ENCODE results near the gene CYP2S1. TPM values are rescaled to one million over a fixed set of nuclear protein-coding genes. Genes with fewer than 3 reads are reported as not detected.

CYP2S1 gene
- total RNA-seq, 2 experiments from 2014 or later: not detected

DNA sequence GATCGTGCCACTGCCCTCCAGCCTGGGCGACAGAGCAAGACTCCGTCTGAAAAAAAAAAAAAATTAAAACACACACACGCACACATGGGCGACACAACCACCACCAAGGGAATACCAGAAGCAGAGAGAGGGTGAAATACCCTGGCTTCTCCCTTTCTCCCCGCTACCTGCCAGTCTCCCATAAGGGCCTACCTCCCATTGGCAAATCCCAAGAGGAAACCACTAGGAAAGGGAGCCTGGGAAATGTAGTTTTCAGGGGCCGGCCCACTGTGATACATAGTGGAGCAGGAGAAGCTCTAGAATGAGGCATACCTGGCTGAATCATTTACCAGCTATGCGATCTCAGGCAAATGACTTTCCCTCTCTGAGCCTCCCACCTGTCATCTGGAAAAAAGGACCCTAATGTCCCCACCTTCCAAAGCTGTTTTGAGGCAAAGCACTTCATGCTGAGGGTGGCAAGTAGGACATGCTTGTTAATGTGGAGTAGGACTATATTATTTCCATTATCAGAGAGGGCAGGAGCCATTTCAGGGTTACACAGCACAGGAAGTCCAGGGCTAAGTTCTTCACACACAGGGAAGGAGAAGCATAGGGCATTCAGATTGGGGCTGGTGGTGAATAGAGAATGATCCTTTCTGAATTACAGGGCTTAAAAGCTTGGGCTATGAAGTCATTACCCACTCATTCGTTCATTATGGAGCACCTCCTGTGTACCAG, 56.8 kb downstream of the CYP2S1 start:
- no TSS peak for BruUV-seq (replicated peaks)
- no peaks in the 10 kb centered on the region for H3K9me2 ChIP-seq (ENCODE audit: insufficient read depth, low read length)
- no peak for TF ChIP-seq EZH2phosphoT487 (IDR thresholded peaks at IDR 0.05; ENCODE audit: borderline replicate concordance, low read depth, low read length)
- TF ChIP-seq, protein P1, sequence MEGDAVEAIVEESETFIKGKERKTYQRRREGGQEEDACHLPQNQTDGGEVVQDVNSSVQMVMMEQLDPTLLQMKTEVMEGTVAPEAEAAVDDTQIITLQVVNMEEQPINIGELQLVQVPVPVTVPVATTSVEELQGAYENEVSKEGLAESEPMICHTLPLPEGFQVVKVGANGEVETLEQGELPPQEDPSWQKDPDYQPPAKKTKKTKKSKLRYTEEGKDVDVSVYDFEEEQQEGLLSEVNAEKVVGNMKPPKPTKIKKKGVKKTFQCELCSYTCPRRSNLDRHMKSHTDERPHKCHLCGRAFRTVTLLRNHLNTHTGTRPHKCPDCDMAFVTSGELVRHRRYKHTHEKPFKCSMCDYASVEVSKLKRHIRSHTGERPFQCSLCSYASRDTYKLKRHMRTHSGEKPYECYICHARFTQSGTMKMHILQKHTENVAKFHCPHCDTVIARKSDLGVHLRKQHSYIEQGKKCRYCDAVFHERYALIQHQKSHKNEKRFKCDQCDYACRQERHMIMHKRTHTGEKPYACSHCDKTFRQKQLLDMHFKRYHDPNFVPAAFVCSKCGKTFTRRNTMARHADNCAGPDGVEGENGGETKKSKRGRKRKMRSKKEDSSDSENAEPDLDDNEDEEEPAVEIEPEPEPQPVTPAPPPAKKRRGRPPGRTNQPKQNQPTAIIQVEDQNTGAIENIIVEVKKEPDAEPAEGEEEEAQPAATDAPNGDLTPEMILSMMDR (conservative IDR thresholded peaks at IDR 0.05; ENCODE audit: low read length): no peak
- no peak for DNase-seq (ENCODE audit: low spot score)
- H2AFZ ChIP-seq (ENCODE audit: low read length): no peak overlapping the region
- no peaks in the 10 kb centered on the region for H3K9me3 ChIP-seq (ENCODE audit: low read length)
- H3K4me3 ChIP-seq (ENCODE audit: low read depth, low read length, poor library complexity, severe bottlenecking): no peak overlapping the region
- no peaks in the 10 kb centered on the region for H3K36me3 ChIP-seq (ENCODE audit: insufficient read depth, low read length)
- H3K79me2 ChIP-seq (ENCODE audit: insufficient read depth, low read depth, low read length): no peaks in the 10 kb centered on the region
- ChIA-PET POLR2A (no interaction called here), CTCF (ENCODE audit: unreplicated experiment) (no interaction called here)
- H4K20me1 ChIP-seq (ENCODE audit: insufficient read depth, low read length): no peaks in the 10 kb centered on the region
- H3K4me1 ChIP-seq (ENCODE audit: insufficient read depth, low read length, poor library complexity, severe bottlenecking): no peaks in the 10 kb centered on the region
- intact Hi-C loops (cut with micrococcal nuclease; ENCODE audit: unreplicated experiment): no loop called here
- H3K4me2 ChIP-seq (ENCODE audit: low read length): no peak overlapping the region
- H3K27ac ChIP-seq (ENCODE audit: low read depth, low read length, poor library complexity, severe bottlenecking): no peak overlapping the region

DNA sequence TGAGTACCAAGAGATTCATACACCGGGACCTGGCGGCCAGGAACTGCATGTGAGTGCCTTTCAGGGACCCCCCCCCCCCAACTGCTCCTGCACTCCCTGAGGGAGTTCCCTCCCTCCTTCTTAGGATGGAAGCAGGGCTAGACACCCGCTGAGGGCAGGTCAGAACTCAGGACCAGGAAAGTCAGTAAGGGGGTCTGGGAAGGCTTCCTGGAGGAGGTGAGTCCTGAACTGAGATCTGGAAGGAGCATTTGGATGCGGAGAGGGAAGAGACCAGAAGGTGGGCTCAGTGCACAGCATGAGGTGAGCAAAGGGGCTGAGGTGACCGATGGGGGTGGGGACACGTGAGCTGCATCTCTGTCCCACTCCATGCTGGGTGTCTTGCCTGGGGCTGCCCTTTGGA, 60.6 kb downstream of the CYP2S1 start:
- H2AFZ ChIP-seq (ENCODE audit: low read length): no peak overlapping the region
- H3K4me2 ChIP-seq (ENCODE audit: low read length): no peak overlapping the region
- no peak overlapping the region for H3K4me3 ChIP-seq (ENCODE audit: low read depth, low read length, poor library complexity, severe bottlenecking)
- ChIA-PET POLR2A (no interaction called here), CTCF (ENCODE audit: unreplicated experiment) (no interaction called here)
- no peak for TF ChIP-seq EZH2phosphoT487 (IDR thresholded peaks at IDR 0.05; ENCODE audit: borderline replicate concordance, low read depth, low read length)
- TF ChIP-seq, protein P1 (conservative IDR thresholded peaks at IDR 0.05; ENCODE audit: low read length): no peak
- DNase-seq (ENCODE audit: low spot score): no peak
- no peak overlapping the region for H3K27ac ChIP-seq (ENCODE audit: low read depth, low read length, poor library complexity, severe bottlenecking)
- H4K20me1 ChIP-seq (ENCODE audit: insufficient read depth, low read length): no peaks in the 10 kb centered on the region
- H3K4me1 ChIP-seq (ENCODE audit: insufficient read depth, low read length, poor library complexity, severe bottlenecking): no peaks in the 10 kb centered on the region
- BruUV-seq (replicated peaks): no TSS peak
- intact Hi-C loops (cut with micrococcal nuclease; ENCODE audit: unreplicated experiment): no loop called here
- no peaks in the 10 kb centered on the region for H3K36me3 ChIP-seq (ENCODE audit: insufficient read depth, low read length)
- H3K9me2 ChIP-seq (ENCODE audit: insufficient read depth, low read length): no peaks in the 10 kb centered on the region
- no peaks in the 10 kb centered on the region for H3K79me2 ChIP-seq (ENCODE audit: insufficient read depth, low read depth, low read length)
- no peaks in the 10 kb centered on the region for H3K9me3 ChIP-seq (ENCODE audit: low read length)

DNA sequence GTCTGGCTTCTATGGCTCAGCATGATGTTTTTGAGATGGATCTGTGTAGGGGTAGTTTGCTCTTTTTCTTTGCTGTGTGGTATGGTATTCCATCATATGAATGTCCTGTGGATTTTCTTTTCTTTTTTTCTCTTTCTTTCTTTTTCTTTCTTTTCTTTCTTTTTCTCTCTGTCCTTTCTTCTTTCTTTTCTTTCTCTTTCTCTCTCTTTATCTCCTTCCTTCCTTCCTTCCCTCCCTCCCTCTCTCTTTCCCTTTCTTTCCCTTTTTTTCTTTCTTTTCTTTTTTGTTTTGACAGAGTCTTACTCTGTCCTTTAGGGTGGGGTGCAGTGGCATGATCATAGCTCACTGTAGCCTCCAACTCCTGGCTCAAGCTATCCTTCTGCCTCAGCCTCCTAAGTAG, 62.2 kb downstream of the CYP2S1 start:
- BruUV-seq (replicated peaks): no TSS peak
- H4K20me1 ChIP-seq (ENCODE audit: insufficient read depth, low read length): no peaks in the 10 kb centered on the region
- no peak overlapping the region for H2AFZ ChIP-seq (ENCODE audit: low read length)
- H3K27ac ChIP-seq (ENCODE audit: low read depth, low read length, poor library complexity, severe bottlenecking): no peak overlapping the region
- no peaks in the 10 kb centered on the region for H3K9me3 ChIP-seq (ENCODE audit: low read length)
- TF ChIP-seq, protein P1 (conservative IDR thresholded peaks at IDR 0.05; ENCODE audit: low read length): no peak
- no peak for TF ChIP-seq EZH2phosphoT487 (IDR thresholded peaks at IDR 0.05; ENCODE audit: borderline replicate concordance, low read depth, low read length)
- CTCF ChIA-PET (ENCODE audit: unreplicated experiment): no interaction called here
- intact Hi-C loops (cut with micrococcal nuclease; ENCODE audit: unreplicated experiment): no loop called here
- no peak overlapping the region for H3K4me3 ChIP-seq (ENCODE audit: low read depth, low read length, poor library complexity, severe bottlenecking)
- H3K36me3 ChIP-seq (ENCODE audit: insufficient read depth, low read length): no peaks in the 10 kb centered on the region
- DNase-seq (ENCODE audit: low spot score): no peak
- no peaks in the 10 kb centered on the region for H3K4me1 ChIP-seq (ENCODE audit: insufficient read depth, low read length, poor library complexity, severe bottlenecking)
- H3K9me2 ChIP-seq (ENCODE audit: insufficient read depth, low read length): no peaks in the 10 kb centered on the region
- POLR2A ChIA-PET: no interaction called here
- H3K4me2 ChIP-seq (ENCODE audit: low read length): no peak overlapping the region
- no peaks in the 10 kb centered on the region for H3K79me2 ChIP-seq (ENCODE audit: insufficient read depth, low read depth, low read length)

All from OCI-LY7 (cell line).